IMR-90 (cell line): ENCODE measurements around the gene PHOX2A. TPM values are rescaled to one million over a fixed set of nuclear protein-coding genes. Genes with fewer than 3 reads are reported as not detected.

Experiments
- ATAC-seq: fragments of 200-7000 bp; cut with Tn5 transposase; 2 replicates; pipeline ENCODE4 v1.9.1; 2020; ENCODE audit warnings: low read depth, mild to moderate bottlenecking, moderate library complexity
- BruUV-seq: library from RNA; stranded (reverse); fragments of 400-500 nt; replicated peaks from 2 replicates; lab custom pipeline; 2021; lab: Mats Ljungman, UMichigan
- CTCF ChIA-PET: fragments of 300-600 bp; formaldehyde crosslinking; extraction: SDS; loops from one replicate; lab custom pipeline; 2021; ENCODE audit warnings: antibody characterized with exemption; lab: Yijun Ruan, JAX
- POLR2A ChIA-PET: fragments of 300-600 bp; sonication (Branson Sonifier 250); formaldehyde crosslinking; loops from one replicate; lab custom pipeline; 2022; ENCODE audit warnings: antibody characterized with exemption; ENCODE audit not compliant: unreplicated experiment; lab: Charles Lee
- DNase-seq: peaks from one replicate; pipeline ENCODE4 v3.0.0; 2013
- H2AFZ ChIP-seq: replicated peaks from 2 replicates; pipeline ENCODE3; 2013; ENCODE audit warnings: low read length, mild to moderate bottlenecking; ENCODE audit not compliant: poor library complexity
- H2AK5ac ChIP-seq: 2 replicates; pipeline ENCODE4 v1.6.1; 2013; ENCODE audit warnings: low read depth, low read length, inconsistent platforms
- H2AK9ac ChIP-seq: replicated peaks from 2 replicates; pipeline ENCODE3; 2013; ENCODE audit warnings: mild to moderate bottlenecking, low read depth, low read length, moderate library complexity; ENCODE audit not compliant: poor library complexity
- H2BK120ac ChIP-seq: 2 replicates; pipeline ENCODE4 v1.6.1; 2013; ENCODE audit warnings: low read depth, low read length, inconsistent platforms
- H2BK15ac ChIP-seq: 3 replicates; pipeline ENCODE4 v1.6.1; 2013; ENCODE audit warnings: low read depth, low read length, inconsistent platforms
- H2BK20ac ChIP-seq: 2 replicates; pipeline ENCODE4 v1.6.1; 2013; ENCODE audit warnings: low read depth, mild to moderate bottlenecking, inconsistent platforms, low read length, moderate library complexity
- H2BK5ac ChIP-seq: 2 replicates; pipeline ENCODE4 v1.6.1; 2013; ENCODE audit warnings: mild to moderate bottlenecking, low read depth, low read length, inconsistent platforms; ENCODE audit not compliant: poor library complexity, severe bottlenecking
- H3K14ac ChIP-seq: replicated peaks from 2 replicates; pipeline ENCODE4 v1.6.1; 2013; ENCODE audit warnings: low read depth, low read length, inconsistent platforms
- H3K18ac ChIP-seq: 2 replicates; pipeline ENCODE4 v1.6.1; 2013; ENCODE audit warnings: low read depth, low read length, control low read depth
- H3K23ac ChIP-seq: 2 replicates; pipeline ENCODE4 v1.6.1; 2013; ENCODE audit warnings: low read depth, low read length, inconsistent platforms
- H3K27ac ChIP-seq: 2 replicates; pipeline ENCODE4 v1.5.1; 2013; ENCODE audit warnings: mild to moderate bottlenecking, control low read depth, low read length; ENCODE audit not compliant: insufficient read depth
- H3K27me3 ChIP-seq: 2 replicates; pipeline ENCODE4 v1.6.1; 2013; ENCODE audit warnings: low read length; ENCODE audit not compliant: control insufficient read depth, insufficient read depth
- H3K36me3 ChIP-seq: 2 replicates; pipeline ENCODE4 v1.6.1; 2013; ENCODE audit warnings: low read length, mixed read lengths; ENCODE audit not compliant: control insufficient read depth, insufficient read depth
- H3K4ac ChIP-seq: 2 replicates; pipeline ENCODE4 v1.6.1; 2013; ENCODE audit warnings: low read depth, low read length, inconsistent platforms
- H3K4me1 ChIP-seq: 2 replicates; pipeline ENCODE4 v1.6.1; 2013; ENCODE audit warnings: low read length, mixed read lengths; ENCODE audit not compliant: control insufficient read depth, insufficient read depth
- H3K4me2 ChIP-seq: 2 replicates; pipeline ENCODE4 v1.6.1; 2013; ENCODE audit warnings: low read depth, mild to moderate bottlenecking, control low read depth, low read length, moderate library complexity
- H3K4me3 ChIP-seq: 2 replicates; pipeline ENCODE4 v1.5.1; 2013; ENCODE audit warnings: low read depth, mild to moderate bottlenecking, control low read depth, low read length, moderate library complexity; ENCODE audit not compliant: insufficient read depth
- H3K56ac ChIP-seq: 2 replicates; pipeline ENCODE4 v1.6.1; 2013; ENCODE audit warnings: low read length, inconsistent platforms; ENCODE audit not compliant: insufficient read depth; ENCODE audit errors: extremely low read depth
- H3K79me1 ChIP-seq, 2 experiments: 2 replicates each; pipeline ENCODE4 v1.6.1; 2013; ENCODE audit warnings: low read length in 2 of 2, inconsistent platforms in 1 of 2, low read depth in 1 of 2
- H3K9ac ChIP-seq: 2 replicates; pipeline ENCODE4 v1.6.1; 2013; ENCODE audit warnings: low read depth, low read length, control low read depth
- H3K9me1 ChIP-seq: 2 replicates; pipeline ENCODE4 v1.6.1; 2013; ENCODE audit warnings: low read length, inconsistent platforms; ENCODE audit not compliant: insufficient read depth
- H3K9me3 ChIP-seq: 2 replicates; pipeline ENCODE4 v1.6.1; 2013; ENCODE audit warnings: low read length; ENCODE audit not compliant: control insufficient read depth, insufficient read depth
- H4K20me1 ChIP-seq: 2 replicates; pipeline ENCODE4 v1.6.1; 2013; ENCODE audit warnings: low read length, inconsistent platforms; ENCODE audit not compliant: insufficient read depth
- H4K5ac ChIP-seq: 2 replicates; pipeline ENCODE4 v1.6.1; 2013; ENCODE audit warnings: mild to moderate bottlenecking, low read depth, low read length, control low read depth
- H4K8ac ChIP-seq, 2 experiments: 2 replicates each; pipeline ENCODE4 v1.6.1; 2013; ENCODE audit warnings: low read depth in 2 of 2, low read length in 2 of 2, control low read depth in 1 of 2, inconsistent platforms in 1 of 2
- H4K91ac ChIP-seq: 2 replicates; pipeline ENCODE4 v1.6.1; 2013; ENCODE audit warnings: low read depth, low read length, inconsistent platforms; ENCODE audit not compliant: insufficient read depth
- BHLHE40 ChIP-seq: fragments of 150-350 bp; IDR thresholded peaks from 2 replicates; pipeline ENCODE4 v1.6.1; 2016; ENCODE audit warnings: mild to moderate bottlenecking, low read depth, low read length
- CEBPB ChIP-seq: IDR thresholded peaks from 2 replicates; pipeline ENCODE4 v1.6.1; 2012; ENCODE audit warnings: low read depth, low read length, improper control_type of control experiment
- CHD1 ChIP-seq: IDR thresholded peaks from 2 replicates; pipeline ENCODE4 v1.6.1; 2012; ENCODE audit warnings: low read depth, low read length, improper control_type of control experiment
- FOS ChIP-seq: fragments of 150-350 bp; IDR thresholded peaks from 2 replicates; pipeline ENCODE4 v1.6.1; 2016; ENCODE audit warnings: low read depth, low read length
- MAFK ChIP-seq: IDR thresholded peaks from 2 replicates; pipeline ENCODE4 v1.6.1; 2012; ENCODE audit warnings: low read depth, low read length, improper control_type of control experiment
- MAZ ChIP-seq: IDR thresholded peaks from 2 replicates; pipeline ENCODE4 v1.6.1; 2012; ENCODE audit warnings: low read depth, mild to moderate bottlenecking, low read length, improper control_type of control experiment, moderate library complexity, borderline replicate concordance
- MXI1 ChIP-seq: IDR thresholded peaks from 2 replicates; pipeline ENCODE4 v1.6.1; 2012; ENCODE audit warnings: low read depth, mild to moderate bottlenecking, low read length, moderate library complexity, borderline replicate concordance
- NFE2L2 ChIP-seq: fragments of 150-350 bp; IDR thresholded peaks from 2 replicates; pipeline ENCODE4 v1.6.1; 2016; ENCODE audit warnings: low read depth, mild to moderate bottlenecking, low read length
- POLR2A ChIP-seq: IDR thresholded peaks from 2 replicates; pipeline ENCODE4 v1.6.1; 2012; ENCODE audit warnings: mild to moderate bottlenecking, low read depth, low read length
- RAD21 ChIP-seq: IDR thresholded peaks from 2 replicates; pipeline ENCODE4 v1.6.1; 2012; ENCODE audit warnings: low read length, improper control_type of control experiment
- RCOR1 ChIP-seq: IDR thresholded peaks from 2 replicates; pipeline ENCODE4 v1.6.1; 2012; ENCODE audit warnings: mild to moderate bottlenecking, low read length, improper control_type of control experiment; ENCODE audit not compliant: insufficient replicate concordance
- RFX5 ChIP-seq: IDR thresholded peaks from 2 replicates; pipeline ENCODE4 v1.8.0; 2012; ENCODE audit warnings: low read depth, mild to moderate bottlenecking, low read length, moderate library complexity
- SMC3 ChIP-seq: fragments of 150-350 bp; IDR thresholded peaks from 2 replicates; pipeline ENCODE4 v1.6.1; 2016; ENCODE audit warnings: low read depth, mild to moderate bottlenecking, antibody characterized with exemption, low read length, moderate library complexity
- WGBS, 2 experiments: methylation state at CpG; one replicate each; pipeline versions ENCODE4 v1.1.5 to v1.1.7; 2013; ENCODE audit warnings: missing lambda C conversion rate in 2 of 2; ENCODE audit not compliant: insufficient read length in 1 of 2; ENCODE audit errors: extremely low coverage in 2 of 2; 5-methylcytosine and 5-hydroxymethylcytosine counted together
- dilution Hi-C: fragments of 300-500 bp; cut with HindIII; formaldehyde crosslinking; loops from one replicate; pipeline ENCODE4 v1.14.3; 2018; ENCODE audit warnings: low sequenced_read_pairs; ENCODE audit not compliant: unreplicated experiment
- in situ Hi-C: fragments of 300-500 bp; cut with MboI; formaldehyde crosslinking; loops from 3 replicates; pipeline ENCODE4 v1.14.3; 2019; ENCODE audit warnings: low sequenced_read_pairs, inconsistent platforms, mixed read lengths
- intact Hi-C: fragments of 100-400 bp; cut with micrococcal nuclease; formaldehyde crosslinking; loops from 2 replicates; pipeline ENCODE4 v1.10.0; 2022
- polyA plus RNA-seq, 3 experiments: library from polyadenylated mRNA; depleted of rRNA; stranded (reverse); fragments of >200 nt; gene quantifications; 2 replicates each; pipeline ENCODE4 v1.2.3, GENCODE V29; 2012; ENCODE audit warnings: low replicate concordance in 1 of 3
- total RNA-seq: library from RNA; depleted of rRNA; stranded (reverse); fragments of >200 nt; gene quantifications from 2 replicates; pipeline ENCODE4 v1.2.3, GENCODE V29; 2012
- TF ChIP-seq, protein P1 (sequence below): fragments of 150-350 bp; IDR thresholded peaks from 2 replicates; pipeline ENCODE4 v1.6.1; 2016; ENCODE audit warnings: low read depth, mild to moderate bottlenecking, low read length, moderate library complexity, borderline replicate concordance
- TF ChIP-seq, protein P2 (sequence below): fragments of 150-350 bp; IDR thresholded peaks from 2 replicates; pipeline ENCODE4 v1.6.1; 2017; ENCODE audit warnings: mild to moderate bottlenecking, antibody characterized with exemption, low read length, low read depth
- TF ChIP-seq, protein P3 (sequence below): conservative IDR thresholded peaks from 2 replicates; pipeline ENCODE4 v1.5.1; 2012; ENCODE audit warnings: mild to moderate bottlenecking, low read depth, low read length, improper control_type of control experiment

Gene PHOX2A
- total and polyA plus RNA-seq, 2 of the 4 experiments (the other 2 are of a cell fraction) = not detected

DNA sequence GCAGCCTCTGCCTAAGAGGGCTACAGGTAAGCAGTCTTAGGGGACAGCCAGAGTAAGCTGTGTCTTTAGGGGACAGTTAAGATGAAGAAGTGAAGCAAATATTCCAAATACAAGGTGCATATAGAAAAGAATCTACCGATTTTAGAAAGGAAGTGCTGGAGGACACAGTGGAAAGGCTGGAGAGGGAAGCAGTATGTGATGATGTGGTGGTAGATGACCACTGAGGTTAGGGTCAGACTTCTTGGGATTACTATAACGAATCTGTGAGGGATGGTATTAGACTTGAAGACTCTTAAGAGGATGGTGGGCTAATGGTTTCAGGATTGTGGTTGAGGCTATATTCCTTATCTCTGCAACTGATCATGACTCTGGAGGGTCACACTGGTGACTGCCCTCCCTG is 40.0 kb upstream of the PHOX2A start:
- no peak for TF ChIP-seq SMC3
- no peak for TF ChIP-seq MXI1
- no peak for TF ChIP-seq RAD21
- TF ChIP-seq, protein P1, sequence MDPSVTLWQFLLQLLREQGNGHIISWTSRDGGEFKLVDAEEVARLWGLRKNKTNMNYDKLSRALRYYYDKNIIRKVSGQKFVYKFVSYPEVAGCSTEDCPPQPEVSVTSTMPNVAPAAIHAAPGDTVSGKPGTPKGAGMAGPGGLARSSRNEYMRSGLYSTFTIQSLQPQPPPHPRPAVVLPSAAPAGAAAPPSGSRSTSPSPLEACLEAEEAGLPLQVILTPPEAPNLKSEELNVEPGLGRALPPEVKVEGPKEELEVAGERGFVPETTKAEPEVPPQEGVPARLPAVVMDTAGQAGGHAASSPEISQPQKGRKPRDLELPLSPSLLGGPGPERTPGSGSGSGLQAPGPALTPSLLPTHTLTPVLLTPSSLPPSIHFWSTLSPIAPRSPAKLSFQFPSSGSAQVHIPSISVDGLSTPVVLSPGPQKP = no peak
- TF ChIP-seq, protein P2, sequence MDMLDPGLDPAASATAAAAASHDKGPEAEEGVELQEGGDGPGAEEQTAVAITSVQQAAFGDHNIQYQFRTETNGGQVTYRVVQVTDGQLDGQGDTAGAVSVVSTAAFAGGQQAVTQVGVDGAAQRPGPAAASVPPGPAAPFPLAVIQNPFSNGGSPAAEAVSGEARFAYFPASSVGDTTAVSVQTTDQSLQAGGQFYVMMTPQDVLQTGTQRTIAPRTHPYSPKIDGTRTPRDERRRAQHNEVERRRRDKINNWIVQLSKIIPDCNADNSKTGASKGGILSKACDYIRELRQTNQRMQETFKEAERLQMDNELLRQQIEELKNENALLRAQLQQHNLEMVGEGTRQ = no peak
- no peak for TF ChIP-seq CHD1
- TF ChIP-seq, protein P3, sequence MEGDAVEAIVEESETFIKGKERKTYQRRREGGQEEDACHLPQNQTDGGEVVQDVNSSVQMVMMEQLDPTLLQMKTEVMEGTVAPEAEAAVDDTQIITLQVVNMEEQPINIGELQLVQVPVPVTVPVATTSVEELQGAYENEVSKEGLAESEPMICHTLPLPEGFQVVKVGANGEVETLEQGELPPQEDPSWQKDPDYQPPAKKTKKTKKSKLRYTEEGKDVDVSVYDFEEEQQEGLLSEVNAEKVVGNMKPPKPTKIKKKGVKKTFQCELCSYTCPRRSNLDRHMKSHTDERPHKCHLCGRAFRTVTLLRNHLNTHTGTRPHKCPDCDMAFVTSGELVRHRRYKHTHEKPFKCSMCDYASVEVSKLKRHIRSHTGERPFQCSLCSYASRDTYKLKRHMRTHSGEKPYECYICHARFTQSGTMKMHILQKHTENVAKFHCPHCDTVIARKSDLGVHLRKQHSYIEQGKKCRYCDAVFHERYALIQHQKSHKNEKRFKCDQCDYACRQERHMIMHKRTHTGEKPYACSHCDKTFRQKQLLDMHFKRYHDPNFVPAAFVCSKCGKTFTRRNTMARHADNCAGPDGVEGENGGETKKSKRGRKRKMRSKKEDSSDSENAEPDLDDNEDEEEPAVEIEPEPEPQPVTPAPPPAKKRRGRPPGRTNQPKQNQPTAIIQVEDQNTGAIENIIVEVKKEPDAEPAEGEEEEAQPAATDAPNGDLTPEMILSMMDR = no peak
- no peak for TF ChIP-seq POLR2A
- no peak for TF ChIP-seq RFX5
- no peak for TF ChIP-seq RCOR1
- no peak for TF ChIP-seq MAFK
- TF ChIP-seq MAZ = no peak
- TF ChIP-seq FOS = no peak
- TF ChIP-seq NFE2L2 = no peak
- no peak for TF ChIP-seq CEBPB
- TF ChIP-seq BHLHE40 = no peak

More for the DNA sequence above, 40.0 kb upstream of the PHOX2A start:
- no CpG with 5 or more reads among the region's 2 CpGs for WGBS, 2 experiments
- ATAC-seq (no peak), DNase-seq (no peak)
- ChIA-PET POLR2A (no interaction called here), CTCF (no interaction called here)
- H2BK15ac ChIP-seq = no peak overlapping the region
- BruUV-seq = no TSS peak
- H4K20me1 ChIP-seq = no peaks in the 10 kb centered on the region
- no peak overlapping the region for H3K4me3 ChIP-seq
- H4K8ac ChIP-seq = no peak overlapping the region
- H3K27me3 ChIP-seq = peaks cover 6% of the 10 kb centered on the region
- H3K9ac ChIP-seq = no peak overlapping the region
- H2AK5ac ChIP-seq = no peak overlapping the region
- H2AFZ ChIP-seq = no peak overlapping the region
- 0 out of 2 replicates have a peak, but pooled peaks cover 1% of the 10 kb centered on the region for H3K9me3 ChIP-seq
- no peak overlapping the region for H2BK20ac ChIP-seq
- no peak overlapping the region for H2BK5ac ChIP-seq
- no peak overlapping the region for H3K23ac ChIP-seq
- no peak overlapping the region for H4K5ac ChIP-seq
- no peaks in the 10 kb centered on the region for H3K79me1 ChIP-seq
- H3K14ac ChIP-seq = no peak overlapping the region
- H3K56ac ChIP-seq = no peak overlapping the region
- H3K9me1 ChIP-seq = no peaks in the 10 kb centered on the region
- no peak overlapping the region for H3K18ac ChIP-seq
- dilution Hi-C loops (no loop called here), intact Hi-C loops (no loop called here), in situ Hi-C loops (no loop called here)
- no peak overlapping the region for H3K4ac ChIP-seq
- no peaks in the 10 kb centered on the region for H3K4me1 ChIP-seq
- no peak overlapping the region for H3K27ac ChIP-seq
- no peak overlapping the region for H3K4me2 ChIP-seq
- H4K91ac ChIP-seq = no peak overlapping the region
- no peak overlapping the region for H2AK9ac ChIP-seq
- H3K36me3 ChIP-seq = no peaks in the 10 kb centered on the region
- H2BK120ac ChIP-seq = no peak overlapping the region
